K562 (cell line): ENCODE results near the gene ZCWPW1. TPM values are rescaled to one million over a fixed set of nuclear protein-coding genes. Genes with fewer than 3 reads are reported as not detected.

Experiments
- ATAC-seq: fragments of 200-7000 bp; cut with Tn5 transposase; 3 replicates; pipeline ENCODE4 v1.9.1; 2020; ENCODE audit warnings: moderate library complexity
- BruUV-seq: library from RNA; stranded (reverse); fragments of 400-500 nt; replicated peaks from 2 replicates; lab custom pipeline; 2021; lab: Mats Ljungman, UMichigan
- CTCF ChIA-PET: fragments of 300-600 bp; formaldehyde crosslinking; extraction: SDS; loops from one replicate; lab custom pipeline; 2021; ENCODE audit warnings: low intra/inter-chr PET ratio; lab: Yijun Ruan, JAX
- POLR2A ChIA-PET: fragments of 300-600, 350-650 bp; sonication (Branson Sonifier 250); formaldehyde crosslinking; extraction: SDS; loops from one replicate; lab custom pipeline; 2021; ENCODE audit warnings: antibody characterized with exemption, inconsistent platforms; lab: Yijun Ruan, JAX
- DNase-seq, 4 experiments: peaks; one replicate each; pipeline versions ENCODE4 v3.0.0 to v3.0.0-alpha.2; 2011 to 2018; ENCODE audit warnings: low spot score in 3 of 4, mixed read lengths in 3 of 4; ENCODE audit errors: extremely low read depth in 1 of 4
- FAIRE-seq: peaks from 2 replicates; lab custom pipeline; 2011; peaks lifted over from hg19 to GRCh38; lab: Jason Lieb, UNC
- H2AFZ ChIP-seq: 2 replicates; pipeline ENCODE4 v1.6.0; 2011; ENCODE audit warnings: low read depth, low read length, control low read depth, inconsistent platforms
- H3K27ac ChIP-seq: fragments of 200-600 bp; 3 replicates; pipeline ENCODE4 v1.8.0; 2011; ENCODE audit warnings: low read depth, mild to moderate bottlenecking, control low read depth, inconsistent platforms, low read length, moderate library complexity, mixed read lengths; ENCODE audit errors: extremely low read depth
- H3K27me3 ChIP-seq, 2 experiments: fragments of 300-600 bp in 1 of 2; 2 replicates in 1 of 2; 3 replicates in 1 of 2; pipeline versions ENCODE4 v1.6.0 to v1.8.0; 2011; ENCODE audit warnings: inconsistent platforms in 2 of 2, low read length in 2 of 2, mild to moderate bottlenecking in 1 of 2, mixed read lengths in 1 of 2, moderate library complexity in 1 of 2; ENCODE audit not compliant: control insufficient read depth in 2 of 2, insufficient read depth in 2 of 2
- H3K36me3 ChIP-seq: fragments of 300-600 bp; 3 replicates; pipeline ENCODE4 v1.8.0; 2011; ENCODE audit warnings: mild to moderate bottlenecking, low read length, inconsistent platforms; ENCODE audit not compliant: control insufficient read depth, insufficient read depth
- H3K4me1 ChIP-seq, 2 experiments: fragments of 200-600 bp in 1 of 2; replicated peaks in 1 of 2; 2 replicates in 1 of 2; 3 replicates in 1 of 2; pipeline versions ENCODE4 v1.5.1 to v1.8.0; 2011; ENCODE audit warnings: inconsistent platforms in 2 of 2, low read length in 2 of 2, mild to moderate bottlenecking in 1 of 2, mixed read lengths in 1 of 2, moderate library complexity in 1 of 2; ENCODE audit not compliant: control insufficient read depth in 2 of 2, insufficient read depth in 2 of 2
- H3K4me2 ChIP-seq: 2 replicates; pipeline ENCODE4 v1.6.1; 2011; ENCODE audit warnings: low read length, control low read depth, inconsistent platforms, mixed read lengths; ENCODE audit not compliant: insufficient read depth
- H3K4me3 ChIP-seq: fragments of 200-600 bp; sonication (generic), shearing (Covaris generic); 2 replicates; pipeline ENCODE4 v1.5.1; 2016; ENCODE audit warnings: control low read depth, inconsistent platforms
- H3K79me2 ChIP-seq: fragments of 200-600 bp; 3 replicates; pipeline ENCODE4 v1.8.0; 2011; ENCODE audit warnings: low read length, inconsistent platforms; ENCODE audit not compliant: control insufficient read depth, insufficient read depth
- H3K9ac ChIP-seq, 2 experiments: 2 replicates each; pipeline versions ENCODE4 v1.6.0 to v1.6.1; 2011; ENCODE audit warnings: low read depth in 2 of 2, low read length in 2 of 2, control low read depth in 1 of 2, inconsistent platforms in 1 of 2, mild to moderate bottlenecking in 1 of 2, mixed read lengths in 1 of 2; ENCODE audit not compliant: insufficient read depth in 1 of 2
- H3K9me1 ChIP-seq: one replicate; pipeline ENCODE4 v1.6.0; 2011; ENCODE audit warnings: inconsistent platforms, mild to moderate bottlenecking, low read length, moderate library complexity; ENCODE audit not compliant: control insufficient read depth, insufficient read depth
- H3K9me3 ChIP-seq: replicated peaks from 2 replicates; pipeline ENCODE4 v1.5.1; 2011; ENCODE audit warnings: low read depth, low read length, inconsistent platforms; ENCODE audit not compliant: control insufficient read depth, insufficient read depth
- H4K20me1 ChIP-seq: replicated peaks from 2 replicates; pipeline ENCODE4 v1.6.1; 2011; ENCODE audit warnings: low read length, inconsistent platforms, mixed read lengths; ENCODE audit not compliant: control insufficient read depth, insufficient read depth
- ARHGAP35 ChIP-seq: fragments of 450-650 bp; IDR thresholded peaks from 2 replicates; pipeline ENCODE4 v1.6.1; 2018; ENCODE audit not compliant: partially characterized antibody
- DDX20 ChIP-seq: fragments of 450-650 bp; IDR thresholded peaks from 2 replicates; pipeline ENCODE4 v1.6.1; 2016; ENCODE audit warnings: missing genetic modification characterization, low read depth, mild to moderate bottlenecking, missing compliant biosample characterization, moderate library complexity
- ELF4 ChIP-seq: fragments of 450-650 bp; formaldehyde crosslinking; IDR thresholded peaks from 2 replicates; pipeline ENCODE4 v1.4.0; 2022; ENCODE audit warnings: missing genetic modification characterization
- ETV1 ChIP-seq: fragments of 450-650 bp; conservative IDR thresholded peaks from 2 replicates; pipeline ENCODE4 v1.6.1; 2016; ENCODE audit warnings: missing genetic modification characterization, control low read depth, low read depth, missing compliant biosample characterization
- FOXK1 ChIP-seq: sonication (generic); formaldehyde crosslinking; IDR thresholded peaks from 2 replicates; pipeline ENCODE4 v1.8.0; 2022; ENCODE audit warnings: missing genetic modification reagents, mild to moderate bottlenecking, borderline replicate concordance
- IFI16 ChIP-seq: fragments of 250-450 bp; sonication (Bioruptor Pico); IDR thresholded peaks from 2 replicates; pipeline ENCODE4 v2.1.2; 2022; ENCODE audit warnings: mild to moderate bottlenecking, inconsistent platforms
- KDM1A ChIP-seq, 2 experiments: fragments of 450-650 bp; IDR thresholded peaks; 2 replicates each; pipeline ENCODE4 v1.6.1; 2016; ENCODE audit warnings: mild to moderate bottlenecking in 2 of 2
- KHSRP ChIP-seq: fragments of 450-650 bp; IDR thresholded peaks from 2 replicates; pipeline ENCODE4 v1.6.1; 2017
- KLF16 ChIP-seq: IDR thresholded peaks from 2 replicates; pipeline ENCODE4 v1.6.1; 2016; ENCODE audit warnings: antibody characterized with exemption
- PHF21A ChIP-seq: fragments of 450-650 bp; IDR thresholded peaks from 2 replicates; pipeline ENCODE4 v1.6.1; 2017; ENCODE audit warnings: low read depth, borderline replicate concordance
- PURB ChIP-seq: sonication (generic); formaldehyde crosslinking; IDR thresholded peaks from 2 replicates; pipeline ENCODE4 v1.9.0; 2021; ENCODE audit warnings: low read depth, mild to moderate bottlenecking, missing genetic modification reagents
- WGBS: fragments of 100-300 bp; shearing (Covaris generic); methylation state at CpG from one replicate; pipeline ENCODE4 v1.1.6; 2016; ENCODE audit warnings: low coverage, mixed read lengths; ENCODE audit not compliant: insufficient coverage; ENCODE audit errors: missing lambda C conversion rate; 5-methylcytosine and 5-hydroxymethylcytosine counted together
- in situ Hi-C: fragments of 300-500 bp; cut with MboI; formaldehyde crosslinking; loops from 4 replicates; pipeline ENCODE4 v1.15.0; 2018; ENCODE audit warnings: inconsistent platforms, mixed read lengths
- intact Hi-C: fragments of 100-400 bp; cut with micrococcal nuclease; formaldehyde crosslinking; loops from 2 replicates; pipeline ENCODE4 v1.14.2; 2022
- polyA plus RNA-seq, 8 experiments: library from polyadenylated mRNA; depleted of rRNA in 4 of 8; stranded (reverse) in 5 of 8; unstranded in 3 of 8; fragments of >200 nt; fragmentation: Nextera tagmentation in 2 of 8; fragmentation: Illumina TruSeq in 1 of 8; extraction: Ambion mirVana in 2 of 8; extraction: Trizol in 1 of 8; gene quantifications; 2 replicates each; pipeline versions ENCODE4 v1.2.1 to v1.2.3, GENCODE V29; 2011 to 2014; ENCODE audit warnings: inconsistent platforms in 1 of 8, missing spikeins in 1 of 8
- total RNA-seq, 7 experiments: library from RNA; depleted of rRNA in 6 of 7; stranded (reverse); fragments of >200 nt in 6 of 7; fragmentation: Illumina TruSeq in 2 of 7; extraction: Trizol in 2 of 7; gene quantifications; 2 replicates each; pipeline versions ENCODE4 v1.2.1 to v1.2.3, GENCODE V29; 2011 to 2021; ENCODE audit warnings: low replicate concordance in 1 of 7
- TF ChIP-seq, protein P1 (sequence below): fragments of 450-650 bp; IDR thresholded peaks from 2 replicates; pipeline ENCODE4 v1.6.1; 2017; ENCODE audit warnings: antibody characterized with exemption, mild to moderate bottlenecking
- TF ChIP-seq, protein P2 (sequence below): fragments of 250-450 bp; sonication (Bioruptor Pico); IDR thresholded peaks from 2 replicates; pipeline ENCODE4 v1.8.0; 2021; ENCODE audit warnings: mild to moderate bottlenecking, moderate library complexity
- TF ChIP-seq, protein P3 (sequence below): sonication (generic); formaldehyde crosslinking; IDR thresholded peaks from 2 replicates; pipeline ENCODE4 v1.8.0; 2022; ENCODE audit warnings: mild to moderate bottlenecking, missing genetic modification reagents

The ZCWPW1 gene
- total and polyA plus RNA-seq, 9 of the 15 experiments (the other 6 are each of a cell fraction or from before 2014, with no cell fraction given), result 0.18 to 1.7 (median 1.2) TPM

DNA sequence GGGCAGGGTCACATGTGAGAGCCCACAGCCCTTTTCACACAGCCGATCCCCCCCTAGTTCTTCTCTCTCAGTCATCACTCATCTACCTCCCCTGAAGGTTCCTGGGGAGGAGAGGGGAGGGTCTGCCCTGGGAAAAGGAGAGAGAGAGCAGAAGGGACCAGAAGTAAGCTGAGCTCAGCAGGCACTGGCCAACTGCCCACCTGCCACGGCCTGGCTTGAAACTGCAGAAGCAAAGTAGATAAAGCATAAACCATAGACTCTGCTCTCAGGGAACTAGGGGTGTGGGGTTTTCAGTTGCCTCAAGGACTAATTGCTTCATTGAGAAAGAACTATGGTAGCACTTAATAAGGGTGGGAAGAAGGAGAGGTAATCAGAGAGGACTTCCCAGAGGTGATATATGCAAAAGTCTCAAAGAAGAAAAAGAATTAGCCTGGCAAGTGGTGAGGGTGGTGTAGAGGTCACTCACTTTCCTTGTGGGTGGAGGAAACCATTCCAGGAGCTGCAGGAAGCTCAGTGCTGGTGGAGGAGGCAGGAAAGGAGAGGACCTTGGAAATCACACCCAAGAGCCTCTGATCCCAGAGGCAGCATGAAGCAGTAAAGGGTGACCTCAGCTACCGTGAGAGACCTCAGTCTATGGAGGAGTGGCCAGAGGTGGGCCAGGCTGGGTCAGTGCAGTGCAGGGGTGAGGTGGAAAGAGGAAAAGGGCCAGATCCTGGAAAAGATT, 38.1 kb downstream of the ZCWPW1 start:
- Histone ChIP-seq H3K9ac (no peak overlapping the region; a peak in 1 of 4 replicates), H4K20me1 (no peaks in the 10 kb centered on the region), H3K79me2 (no peaks in the 10 kb centered on the region), H3K9me1 (no peaks in the 10 kb centered on the region), H3K4me3 (no peak overlapping the region), H3K4me2 (no peak overlapping the region), H3K9me3 (no peaks in the 10 kb centered on the region), H2AFZ (no peak overlapping the region), H3K4me1 (peaks cover 0 to 4% of the 10 kb centered on the region in 2 experiments; a peak in 1 of 5 replicates), H3K27ac (no peak overlapping the region), H3K27me3 (peaks cover 18 to 23% of the 10 kb centered on the region in 2 experiments; a peak in 4 of 5 replicates), H3K36me3 (no peaks in the 10 kb centered on the region)
- BruUV-seq, result no TSS peak
- intact Hi-C loops, result no loop called here
- ChIA-PET POLR2A (interaction anchor here (0.7 to 2.2 kb wide), 3 partner anchors 9 to 15 kb away, joined by 3 to 9 read pairs (median 5); no protein-coding TSS in a partner anchor), CTCF (interaction anchor here (0.6 to 0.7 kb wide), 2 partner anchors 13 to 78 kb away, joined by 3 read pairs; no protein-coding TSS in a partner anchor)
- FAIRE-seq (no peak), ATAC-seq (peak; percentile 22; the same call in 1 of the 3 replicates), DNase-seq (no peak)
- in situ Hi-C loops, result no loop called here
- 7% methylated on average over 3 of the region's 3 CpGs for WGBS
- no peak for TF ChIP-seq KHSRP
- no peak for TF ChIP-seq PURB (CRISPR knock-in tag)
- TF ChIP-seq ETV1 (tag), result no peak
- TF ChIP-seq KDM1A (IDR thresholded peaks at IDR 0.05), result no peak
- no peak for TF ChIP-seq IFI16 (CRISPR knock-in tag)
- TF ChIP-seq, protein P1, sequence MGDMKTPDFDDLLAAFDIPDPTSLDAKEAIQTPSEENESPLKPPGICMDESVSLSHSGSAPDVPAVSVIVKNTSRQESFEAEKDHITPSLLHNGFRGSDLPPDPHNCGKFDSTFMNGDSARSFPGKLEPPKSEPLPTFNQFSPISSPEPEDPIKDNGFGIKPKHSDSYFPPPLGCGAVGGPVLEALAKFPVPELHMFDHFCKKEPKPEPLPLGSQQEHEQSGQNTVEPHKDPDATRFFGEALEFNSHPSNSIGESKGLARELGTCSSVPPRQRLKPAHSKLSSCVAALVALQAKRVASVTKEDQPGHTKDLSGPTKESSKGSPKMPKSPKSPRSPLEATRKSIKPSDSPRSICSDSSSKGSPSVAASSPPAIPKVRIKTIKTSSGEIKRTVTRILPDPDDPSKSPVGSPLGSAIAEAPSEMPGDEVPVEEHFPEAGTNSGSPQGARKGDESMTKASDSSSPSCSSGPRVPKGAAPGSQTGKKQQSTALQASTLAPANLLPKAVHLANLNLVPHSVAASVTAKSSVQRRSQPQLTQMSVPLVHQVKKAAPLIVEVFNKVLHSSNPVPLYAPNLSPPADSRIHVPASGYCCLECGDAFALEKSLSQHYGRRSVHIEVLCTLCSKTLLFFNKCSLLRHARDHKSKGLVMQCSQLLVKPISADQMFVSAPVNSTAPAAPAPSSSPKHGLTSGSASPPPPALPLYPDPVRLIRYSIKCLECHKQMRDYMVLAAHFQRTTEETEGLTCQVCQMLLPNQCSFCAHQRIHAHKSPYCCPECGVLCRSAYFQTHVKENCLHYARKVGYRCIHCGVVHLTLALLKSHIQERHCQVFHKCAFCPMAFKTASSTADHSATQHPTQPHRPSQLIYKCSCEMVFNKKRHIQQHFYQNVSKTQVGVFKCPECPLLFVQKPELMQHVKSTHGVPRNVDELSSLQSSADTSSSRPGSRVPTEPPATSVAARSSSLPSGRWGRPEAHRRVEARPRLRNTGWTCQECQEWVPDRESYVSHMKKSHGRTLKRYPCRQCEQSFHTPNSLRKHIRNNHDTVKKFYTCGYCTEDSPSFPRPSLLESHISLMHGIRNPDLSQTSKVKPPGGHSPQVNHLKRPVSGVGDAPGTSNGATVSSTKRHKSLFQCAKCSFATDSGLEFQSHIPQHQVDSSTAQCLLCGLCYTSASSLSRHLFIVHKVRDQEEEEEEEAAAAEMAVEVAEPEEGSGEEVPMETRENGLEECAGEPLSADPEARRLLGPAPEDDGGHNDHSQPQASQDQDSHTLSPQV, result no peak
- no peak for TF ChIP-seq KLF16
- TF ChIP-seq ARHGAP35, result no peak
- TF ChIP-seq PHF21A, result no peak
- TF ChIP-seq DDX20 (tag), result no peak
- no peak for TF ChIP-seq FOXK1
- no peak for TF ChIP-seq ELF4 (CRISPR knock-in tag)
- TF ChIP-seq, protein P2, sequence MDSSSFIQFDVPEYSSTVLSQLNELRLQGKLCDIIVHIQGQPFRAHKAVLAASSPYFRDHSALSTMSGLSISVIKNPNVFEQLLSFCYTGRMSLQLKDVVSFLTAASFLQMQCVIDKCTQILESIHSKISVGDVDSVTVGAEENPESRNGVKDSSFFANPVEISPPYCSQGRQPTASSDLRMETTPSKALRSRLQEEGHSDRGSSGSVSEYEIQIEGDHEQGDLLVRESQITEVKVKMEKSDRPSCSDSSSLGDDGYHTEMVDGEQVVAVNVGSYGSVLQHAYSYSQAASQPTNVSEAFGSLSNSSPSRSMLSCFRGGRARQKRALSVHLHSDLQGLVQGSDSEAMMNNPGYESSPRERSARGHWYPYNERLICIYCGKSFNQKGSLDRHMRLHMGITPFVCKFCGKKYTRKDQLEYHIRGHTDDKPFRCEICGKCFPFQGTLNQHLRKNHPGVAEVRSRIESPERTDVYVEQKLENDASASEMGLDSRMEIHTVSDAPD (CRISPR knock-in tag), result no peak
- TF ChIP-seq, protein P3, sequence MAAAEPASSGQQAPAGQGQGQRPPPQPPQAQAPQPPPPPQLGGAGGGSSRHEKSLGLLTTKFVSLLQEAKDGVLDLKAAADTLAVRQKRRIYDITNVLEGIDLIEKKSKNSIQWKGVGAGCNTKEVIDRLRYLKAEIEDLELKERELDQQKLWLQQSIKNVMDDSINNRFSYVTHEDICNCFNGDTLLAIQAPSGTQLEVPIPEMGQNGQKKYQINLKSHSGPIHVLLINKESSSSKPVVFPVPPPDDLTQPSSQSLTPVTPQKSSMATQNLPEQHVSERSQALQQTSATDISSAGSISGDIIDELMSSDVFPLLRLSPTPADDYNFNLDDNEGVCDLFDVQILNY (CRISPR knock-in tag), result no peak
